Fibroblast of villous mesenchyme (primary cell): ENCODE results near the gene ZMYM1. TPM values are rescaled to one million over a fixed set of nuclear protein-coding genes. Genes with fewer than 3 reads are reported as not detected.
"Not testable (repeated sequence)": the region's sequence is repeated elsewhere in the genome, so short reads cannot be mapped to it uniquely, and the experiment has no call there.

Experiments
- DNase-seq: peaks from one replicate; pipeline ENCODE4 v3.0.0-alpha.2; 2010; ENCODE audit warnings: low read depth
- H3K4me3 ChIP-seq: 2 replicates; pipeline ENCODE4 v1.5.1; 2011; ENCODE audit warnings: low read depth, mild to moderate bottlenecking, low read length
- total RNA-seq: library from RNA; depleted of rRNA; stranded (reverse); fragments of >200 nt; gene quantifications from 2 replicates; pipeline ENCODE4 v1.2.3, GENCODE V29; 2012
- TF ChIP-seq, protein P1 (sequence below): IDR thresholded peaks from 2 replicates; pipeline ENCODE4 v1.5.1; 2012; ENCODE audit warnings: low read depth, mild to moderate bottlenecking, low read length; ENCODE audit not compliant: insufficient read depth

ZMYM1 gene
- total RNA-seq, 1 donor, result 30.2 TPM

DNA sequence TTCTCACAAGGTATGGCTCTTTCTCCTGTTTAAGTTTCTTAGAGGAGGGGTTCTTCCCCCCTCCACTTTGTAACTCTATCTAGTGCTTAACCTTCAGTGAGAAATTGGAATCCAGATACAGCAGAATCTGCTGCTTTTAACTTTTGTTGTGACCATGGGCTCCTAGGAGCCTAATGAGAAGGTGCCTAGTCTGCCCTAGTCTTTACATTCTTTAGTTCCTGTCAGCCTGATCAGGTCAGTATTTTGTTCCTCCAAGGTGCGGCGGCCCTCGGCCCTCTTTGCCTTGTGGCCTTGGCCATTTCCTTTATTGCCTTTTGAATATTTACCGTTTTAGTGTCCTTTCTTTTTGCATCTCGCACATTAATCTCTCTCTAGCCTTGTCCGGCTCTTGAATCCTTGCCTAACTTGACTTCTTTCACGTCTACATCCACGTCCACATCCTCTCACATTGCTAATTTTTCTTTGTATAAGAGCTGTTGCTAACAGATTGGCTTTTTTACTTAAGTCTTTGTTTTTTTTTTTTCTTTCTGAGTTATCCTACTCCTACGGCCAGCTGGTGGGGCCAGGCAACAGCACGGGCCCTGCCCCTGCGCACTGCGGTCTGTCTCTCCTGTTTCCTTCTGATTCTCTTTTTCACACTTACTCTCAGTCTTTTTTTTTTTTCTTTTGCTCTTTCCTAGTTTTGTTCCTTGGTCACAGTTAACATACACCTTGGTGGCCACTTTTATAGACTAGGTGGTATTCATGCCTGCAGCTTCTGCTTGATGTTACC, 64.7 kb downstream of the ZMYM1 start:
- H3K4me3 ChIP-seq, result no peak overlapping the region
- DNase-seq, result no peak
- TF ChIP-seq, protein P1, sequence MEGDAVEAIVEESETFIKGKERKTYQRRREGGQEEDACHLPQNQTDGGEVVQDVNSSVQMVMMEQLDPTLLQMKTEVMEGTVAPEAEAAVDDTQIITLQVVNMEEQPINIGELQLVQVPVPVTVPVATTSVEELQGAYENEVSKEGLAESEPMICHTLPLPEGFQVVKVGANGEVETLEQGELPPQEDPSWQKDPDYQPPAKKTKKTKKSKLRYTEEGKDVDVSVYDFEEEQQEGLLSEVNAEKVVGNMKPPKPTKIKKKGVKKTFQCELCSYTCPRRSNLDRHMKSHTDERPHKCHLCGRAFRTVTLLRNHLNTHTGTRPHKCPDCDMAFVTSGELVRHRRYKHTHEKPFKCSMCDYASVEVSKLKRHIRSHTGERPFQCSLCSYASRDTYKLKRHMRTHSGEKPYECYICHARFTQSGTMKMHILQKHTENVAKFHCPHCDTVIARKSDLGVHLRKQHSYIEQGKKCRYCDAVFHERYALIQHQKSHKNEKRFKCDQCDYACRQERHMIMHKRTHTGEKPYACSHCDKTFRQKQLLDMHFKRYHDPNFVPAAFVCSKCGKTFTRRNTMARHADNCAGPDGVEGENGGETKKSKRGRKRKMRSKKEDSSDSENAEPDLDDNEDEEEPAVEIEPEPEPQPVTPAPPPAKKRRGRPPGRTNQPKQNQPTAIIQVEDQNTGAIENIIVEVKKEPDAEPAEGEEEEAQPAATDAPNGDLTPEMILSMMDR, result no peak

DNA sequence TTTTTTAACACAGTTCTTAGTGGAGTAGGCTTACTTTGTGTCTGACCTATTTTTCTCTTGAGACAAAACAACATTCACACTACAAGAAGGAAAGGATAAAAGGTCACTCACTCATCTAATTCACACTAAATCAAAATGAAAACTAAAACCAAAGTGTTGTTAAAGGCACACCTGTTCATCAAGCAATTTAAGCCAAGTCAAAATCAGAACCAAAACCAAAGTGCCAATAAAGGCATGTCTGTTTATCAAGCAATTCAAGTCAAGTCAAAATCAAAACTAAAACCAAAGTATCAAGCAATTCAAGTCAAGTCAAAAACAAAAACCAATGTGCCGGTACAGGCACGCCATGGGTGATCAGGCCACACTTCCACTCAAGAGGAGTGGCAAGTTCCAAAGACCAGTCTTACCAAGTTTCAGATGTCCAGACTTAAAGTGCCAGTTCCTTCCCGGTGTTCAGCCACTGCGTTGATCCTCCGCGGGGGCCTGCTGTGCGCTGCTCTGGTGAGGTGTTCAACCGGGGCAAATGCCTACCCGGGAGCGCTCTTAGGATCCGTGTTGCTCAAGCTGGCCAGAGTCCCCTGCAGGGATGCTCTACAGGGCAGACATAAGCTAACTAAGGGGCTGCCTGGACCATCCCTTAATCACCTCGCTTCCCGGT, 66.8 kb downstream of the ZMYM1 start:
- not testable (repeated sequence) for H3K4me3 ChIP-seq, DNase-seq

DNA sequence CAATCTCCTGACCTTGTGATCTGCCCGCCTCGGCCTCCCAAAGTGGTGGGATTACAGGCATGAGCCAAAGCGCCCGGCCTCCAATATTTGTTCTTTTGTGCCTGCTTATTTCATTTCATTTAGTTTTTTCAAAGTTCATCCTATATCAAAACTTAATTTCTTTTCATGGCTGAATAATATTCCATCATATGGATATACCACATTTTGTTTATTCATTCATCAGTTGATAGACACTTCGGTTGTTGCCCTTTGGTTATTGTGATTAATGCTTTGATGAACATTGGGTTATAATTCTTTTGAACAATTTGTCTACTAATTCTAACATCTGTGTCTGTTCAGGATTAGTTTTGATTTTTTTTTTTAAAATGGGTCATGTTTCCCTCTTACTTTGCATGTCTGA, 72.0 kb downstream of the ZMYM1 start:
- TF ChIP-seq, protein P1, result no peak
- DNase-seq, result no peak
- H3K4me3 ChIP-seq, result no peak overlapping the region

DNA sequence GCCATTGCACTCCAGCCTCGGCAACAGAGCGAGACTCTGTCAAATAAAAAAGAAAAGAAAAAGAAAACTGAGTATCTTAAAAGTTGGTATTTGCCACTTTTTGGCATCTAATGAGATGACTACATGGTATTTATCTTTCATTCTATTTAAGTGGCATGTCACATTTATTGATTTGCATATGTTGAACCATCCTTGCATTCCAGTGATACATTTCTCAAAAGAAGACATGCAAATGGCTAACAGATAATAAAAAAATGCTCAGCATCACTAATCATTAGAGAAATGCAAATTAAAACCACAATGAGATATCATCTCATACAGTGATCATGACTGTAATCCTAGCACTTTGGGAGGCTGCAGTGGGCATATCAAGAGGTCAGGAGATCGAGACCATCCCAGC, 85.7 kb downstream of the ZMYM1 start:
- TF ChIP-seq, protein P1, result no peak
- no peak overlapping the region for H3K4me3 ChIP-seq
- DNase-seq, result no peak

Other genes with a start within 250 kb of the ZMYM1 start
- gene SMIM12, start 219.6 kb upstream of the ZMYM1 start, total RNA-seq, result 23.2 and 24.6 TPM in 2 replicates
- gene DLGAP3, start 149.7 kb upstream of the ZMYM1 start, total RNA-seq, result under 0.01 TPM in 2 replicates
- 15.8 and 21.6 TPM in 2 replicates for gene TMEM35B, start 94.0 kb upstream of the ZMYM1 start, total RNA-seq
- gene ZMYM6, start 47.4 kb upstream of the ZMYM1 start, total RNA-seq, result 24.8 and 30.2 TPM in 2 replicates
- gene SFPQ, start 113.8 kb downstream of the ZMYM1 start, total RNA-seq, result 235 and 244 TPM in 2 replicates
- 42.8 and 59.6 TPM in 2 replicates for gene ZMYM4, start 189.3 kb downstream of the ZMYM1 start, total RNA-seq